Esophagus muscularis mucosa (tissue), 3 donors: ENCODE measurements around the gene MUSTN1.

Experiments used
- CTCF ChIP-seq, 3 experiments: fragments of 200-600 bp in 2 of 3; fragments of 450-650 bp in 1 of 3; sonication (generic) in 2 of 3; IDR thresholded peaks; one replicate each; pipeline ENCODE4 v1.5.1; 2017 to 2019; ENCODE audit warnings: antibody characterized with exemption in 3 of 3, mild to moderate bottlenecking in 2 of 3, moderate library complexity in 1 of 3
- POLR2AphosphoS5 ChIP-seq, 2 donors: sonication (generic); formaldehyde crosslinking; IDR thresholded peaks; one replicate each; pipeline ENCODE4 v1.6.1; 2017; ENCODE audit warnings: antibody characterized with exemption in 2 of 2

- TF ChIP-seq POLR2AphosphoS5 (IDR thresholded peaks at IDR 0.05) = no peak
- no peak for TF ChIP-seq CTCF (IDR thresholded peaks at IDR 0.05)
These were observed 21.8 kb upstream of the MUSTN1 start for GRCh38 chr3:52856666-52857065.
